ENCODE results near the gene TMEM163.
"Not testable (repeated sequence)": the region's sequence is repeated elsewhere in the genome, so short reads cannot be mapped to it uniquely, and the experiment has no call there.

The TMEM163 gene

DNA sequence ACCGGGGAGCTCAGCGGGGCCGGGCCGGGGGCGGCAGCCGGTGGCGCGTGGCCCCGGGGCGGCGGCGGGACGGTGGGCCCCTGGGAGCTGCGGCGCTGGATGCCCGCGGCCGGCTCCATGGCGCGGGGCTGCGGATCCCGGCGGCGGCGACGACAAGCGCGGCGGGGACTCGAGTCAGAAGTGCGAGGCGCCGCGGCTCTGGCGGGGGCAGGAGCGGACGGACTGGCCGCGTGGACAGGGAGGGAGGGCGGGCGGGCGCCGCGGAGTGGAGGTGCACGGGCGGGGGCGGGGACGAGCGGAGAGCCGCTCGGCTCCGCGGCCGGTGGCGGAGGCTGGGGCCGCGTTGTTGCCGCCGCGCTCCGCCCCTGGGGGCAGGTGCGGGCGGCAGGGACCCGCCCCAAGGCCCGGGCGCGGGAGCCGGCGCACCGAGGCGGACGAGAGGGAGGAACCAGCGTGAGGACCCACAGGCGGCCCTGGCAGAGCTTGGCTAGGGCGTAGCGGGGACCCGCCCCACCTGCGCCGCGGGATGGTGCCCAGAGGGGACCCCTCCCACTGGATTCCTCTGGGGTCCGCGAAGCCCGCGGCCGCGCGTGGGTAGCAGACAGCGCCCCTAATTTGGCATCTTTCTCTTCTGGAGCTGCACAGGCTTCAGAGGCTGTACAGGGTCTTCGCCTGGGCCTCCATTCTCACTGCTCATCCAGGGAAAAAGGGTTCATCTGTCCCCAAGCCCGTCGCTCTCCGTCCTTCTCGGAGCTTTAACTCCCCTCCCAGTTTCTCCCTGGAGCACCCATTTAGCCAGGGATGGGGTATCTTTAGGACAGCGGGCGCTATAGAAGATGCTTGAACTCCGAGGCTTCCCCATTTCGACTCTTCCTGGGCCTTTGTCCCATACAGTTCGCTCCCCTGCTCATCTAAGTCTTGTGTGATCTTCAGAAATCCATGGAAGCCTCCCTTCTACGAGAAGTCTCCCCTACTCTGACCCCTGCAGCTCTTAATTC, at the start of gene TMEM163:
Gene TMEM163 (minus strand): TSS at position 184 of the 998 bp plus-strand sequence.
- peak; percentile 42 for DNase-seq

DNA sequence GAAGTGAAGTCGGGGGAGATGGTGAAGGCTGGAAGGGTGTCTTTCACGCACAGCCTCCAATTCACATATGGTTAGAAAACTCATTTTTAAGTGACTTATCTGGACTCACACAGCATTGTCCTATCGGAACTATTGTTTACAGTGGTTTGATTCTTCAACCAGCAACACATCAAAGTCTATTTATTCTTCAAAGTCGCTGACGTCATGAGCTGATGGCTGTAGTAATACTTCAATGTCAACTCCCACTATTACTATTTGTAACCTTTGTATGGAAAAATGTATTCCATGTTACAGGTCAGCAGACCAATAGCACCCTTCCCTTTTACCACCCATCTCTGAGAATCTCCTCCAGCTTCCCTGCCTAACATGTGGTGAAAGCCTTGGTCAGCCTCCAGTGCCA, 47.8 kb upstream of the TMEM163 start:
- no peak for DNase-seq

DNA sequence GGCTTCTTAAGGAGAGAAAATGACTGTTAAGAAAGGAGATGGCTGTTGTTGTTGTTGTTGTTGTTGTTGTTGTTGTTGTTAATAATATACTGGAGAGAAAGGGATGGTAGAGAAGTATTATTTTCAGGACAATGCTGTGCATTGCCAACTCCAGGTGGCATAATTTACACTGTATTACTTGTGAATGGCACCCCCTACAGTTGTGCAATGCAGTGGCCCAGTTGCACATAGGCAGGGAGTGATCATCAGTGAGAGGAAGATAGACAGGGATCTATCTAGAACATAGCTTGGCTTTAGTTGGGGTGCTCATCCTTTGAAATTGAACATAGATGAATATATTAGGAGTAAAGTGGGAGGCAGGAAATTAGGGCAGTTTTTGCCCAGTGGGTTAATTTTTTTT, 47.2 kb upstream of the TMEM163 start:
- DNase-seq, result no peak

DNA sequence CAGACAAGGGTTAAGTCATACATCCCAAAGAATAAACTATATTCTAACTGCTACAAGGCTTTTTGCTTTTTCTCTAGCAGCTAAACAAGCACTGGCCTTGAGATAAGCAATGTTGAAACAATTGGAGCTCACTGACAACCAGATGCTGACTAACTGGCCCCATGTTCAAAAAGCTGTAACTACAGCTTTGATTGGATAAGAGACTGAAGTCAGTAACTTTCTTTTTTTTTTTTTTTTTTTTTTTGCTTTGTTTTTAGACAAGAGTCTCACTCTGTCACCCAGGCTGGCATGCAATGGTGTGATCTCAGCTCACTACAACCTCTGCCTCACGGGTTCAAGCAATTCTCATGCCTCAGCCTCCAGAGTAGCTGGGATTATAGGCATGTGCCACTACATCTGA, 45.4 kb upstream of the TMEM163 start:
- no peak for DNase-seq

DNA sequence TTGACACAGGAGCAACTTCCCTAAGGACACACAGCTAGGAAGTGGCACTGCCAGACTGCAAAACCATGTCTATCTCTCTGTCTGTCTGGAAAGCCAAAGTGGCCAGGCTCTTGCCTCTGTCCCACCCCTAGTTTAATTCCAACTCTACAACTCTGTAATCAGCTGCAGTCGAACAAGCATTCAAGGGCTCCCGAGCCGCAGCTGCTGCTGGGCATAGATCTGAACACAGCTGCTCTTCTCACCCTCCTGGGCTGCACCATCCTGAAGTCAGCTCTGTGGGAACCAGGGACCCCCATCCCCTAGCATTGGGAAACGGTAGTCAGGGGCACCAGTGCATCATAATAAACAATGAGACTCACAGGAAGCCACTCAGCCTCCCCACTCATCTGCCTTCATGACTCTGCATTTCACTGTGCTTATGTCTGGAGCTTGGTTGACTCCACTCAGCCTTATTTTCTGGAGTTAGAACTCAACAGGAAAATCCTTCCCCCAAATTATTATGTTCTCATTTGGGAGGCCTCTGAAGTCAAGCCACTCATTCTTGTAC, 44.4 kb upstream of the TMEM163 start:
- no peak for DNase-seq

DNA sequence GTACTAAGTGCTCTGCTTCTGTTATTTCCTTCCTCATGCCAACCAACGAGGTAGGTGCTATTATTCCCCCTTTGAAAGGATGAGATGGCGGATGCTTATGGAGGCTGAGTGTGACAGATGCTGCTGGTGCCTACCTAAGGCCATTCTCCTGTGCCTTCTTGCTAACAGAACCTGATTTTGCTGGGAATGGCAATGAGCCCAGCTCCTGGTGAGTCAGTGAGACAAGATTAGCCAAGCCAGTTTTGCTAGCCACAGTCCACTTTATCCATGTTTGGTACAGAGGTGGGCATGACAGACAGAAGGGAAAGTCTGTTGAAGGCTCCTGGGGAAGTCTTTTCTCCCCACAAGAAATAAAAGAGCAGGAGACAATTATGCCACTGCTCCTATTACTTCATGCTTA, 43.7 kb upstream of the TMEM163 start:
- no peak for DNase-seq

DNA sequence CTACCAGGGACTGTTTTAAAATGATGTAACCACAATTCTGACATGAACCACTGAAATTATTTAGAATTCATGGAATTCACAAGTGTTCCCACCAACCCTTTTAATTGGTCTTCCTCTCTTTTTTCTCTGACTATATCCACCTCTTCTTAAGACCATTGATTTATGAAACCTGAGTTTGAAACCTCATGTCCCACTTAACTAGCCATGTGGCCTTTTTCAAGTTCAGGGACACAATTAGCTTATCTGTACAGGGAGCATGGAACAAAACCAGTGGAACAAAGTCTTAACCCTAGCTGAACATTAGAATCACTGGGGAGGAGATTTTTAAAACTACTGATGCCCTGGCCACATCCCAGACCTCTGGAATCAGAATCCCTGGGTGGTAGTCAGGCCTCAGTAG, 41.6 kb upstream of the TMEM163 start:
- no peak for DNase-seq

DNA sequence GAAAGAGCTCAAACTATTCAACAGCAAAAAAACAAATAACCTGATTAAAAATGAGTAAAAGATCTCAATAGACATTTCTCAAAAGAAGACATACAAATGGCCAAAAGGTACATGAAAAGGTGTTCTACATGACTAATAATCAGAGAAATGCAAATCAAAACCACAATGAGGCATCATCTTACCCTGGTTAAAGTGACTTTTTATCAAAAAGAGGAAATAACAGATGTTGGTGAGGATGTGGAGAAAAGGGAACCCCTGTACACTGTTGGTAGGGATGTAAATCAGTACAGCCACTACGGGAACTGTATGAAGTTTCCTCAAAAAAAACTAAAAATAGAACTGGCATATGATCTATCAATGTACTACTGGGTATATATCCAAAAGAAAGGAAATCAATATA, 39.8 kb upstream of the TMEM163 start:
- DNase-seq, result no peak

DNA sequence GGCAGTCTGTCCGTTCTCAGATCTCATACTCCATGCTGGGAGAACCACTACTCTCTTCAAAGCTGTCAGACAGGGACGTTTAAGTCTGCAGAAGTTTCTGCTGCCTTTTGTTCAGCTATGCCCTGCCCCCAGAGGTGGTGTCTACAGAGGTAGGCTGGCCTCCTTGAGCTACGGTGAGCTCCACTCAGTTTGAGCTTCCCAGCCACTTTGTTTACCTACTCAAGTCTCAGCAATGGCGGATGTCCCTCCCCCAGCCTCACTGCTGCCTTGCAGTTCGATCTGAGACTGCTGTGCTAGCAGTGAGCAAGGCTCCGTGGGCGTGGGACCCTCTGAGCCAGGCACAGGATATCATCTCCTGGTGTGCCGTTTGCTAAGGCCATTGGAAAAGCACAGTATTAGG, 33.2 kb upstream of the TMEM163 start:
- not testable (repeated sequence) for DNase-seq

DNA sequence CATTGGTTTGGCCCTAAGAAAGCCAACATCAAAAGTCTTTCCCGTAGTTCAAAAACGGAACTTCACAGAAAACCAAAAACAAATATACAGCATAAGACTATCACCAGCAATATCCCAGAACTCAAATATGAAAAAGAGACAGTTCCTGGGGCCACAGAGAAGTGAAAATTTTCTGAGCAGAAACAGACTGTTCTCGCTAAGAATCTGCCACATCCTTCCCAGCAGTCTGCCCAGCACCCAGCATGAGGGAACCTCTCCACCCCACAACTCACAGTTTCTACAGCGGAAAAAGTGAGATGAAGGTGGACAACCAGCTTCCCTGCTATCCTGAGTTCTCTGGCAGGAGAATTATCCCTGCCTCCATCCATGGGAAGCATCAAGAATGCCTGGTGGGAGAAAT, 26.7 kb upstream of the TMEM163 start:
- DNase-seq, result no peak

DNA sequence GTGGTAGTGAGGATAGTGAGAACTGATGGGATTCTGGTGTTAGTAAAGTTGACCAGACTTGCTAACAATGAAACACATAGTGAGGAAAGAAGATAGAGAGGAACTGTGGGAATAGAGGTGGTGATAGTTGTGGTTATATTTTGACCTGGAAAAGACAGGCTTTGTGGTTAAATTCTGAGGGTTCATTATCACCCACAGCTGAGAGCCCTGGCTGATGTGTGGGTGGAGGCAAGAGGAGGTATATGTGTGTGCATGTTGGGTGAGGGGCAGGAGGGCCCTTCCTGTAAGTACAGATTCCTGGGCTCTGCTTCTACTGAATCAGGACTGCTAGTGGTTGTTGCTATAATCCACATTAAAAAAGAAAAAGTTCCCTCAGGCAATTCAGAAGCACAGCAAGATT, 26.2 kb upstream of the TMEM163 start:
- DNase-seq, result no peak

DNA sequence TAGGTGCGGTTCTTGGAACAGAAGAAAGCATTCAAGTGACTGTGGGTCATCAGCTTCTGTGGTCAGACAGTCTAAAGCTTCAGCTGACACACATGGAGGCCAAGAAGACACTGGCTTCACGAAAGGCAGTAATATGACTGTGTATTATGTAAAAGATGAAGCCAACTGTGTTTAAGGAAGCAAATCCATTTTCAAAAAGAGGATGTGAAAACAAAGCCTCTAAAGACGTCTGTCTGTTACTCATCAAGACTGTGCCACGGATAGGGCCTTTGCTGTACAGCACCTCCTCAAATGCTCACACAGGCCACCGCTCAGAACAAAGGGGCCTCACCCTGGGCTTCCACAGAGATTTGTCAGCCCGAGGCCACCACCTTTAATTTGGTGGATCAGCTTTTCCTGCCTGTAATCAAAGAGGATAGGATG, 21.1 kb upstream of the TMEM163 start:
- DNase-seq, result no peak

DNA sequence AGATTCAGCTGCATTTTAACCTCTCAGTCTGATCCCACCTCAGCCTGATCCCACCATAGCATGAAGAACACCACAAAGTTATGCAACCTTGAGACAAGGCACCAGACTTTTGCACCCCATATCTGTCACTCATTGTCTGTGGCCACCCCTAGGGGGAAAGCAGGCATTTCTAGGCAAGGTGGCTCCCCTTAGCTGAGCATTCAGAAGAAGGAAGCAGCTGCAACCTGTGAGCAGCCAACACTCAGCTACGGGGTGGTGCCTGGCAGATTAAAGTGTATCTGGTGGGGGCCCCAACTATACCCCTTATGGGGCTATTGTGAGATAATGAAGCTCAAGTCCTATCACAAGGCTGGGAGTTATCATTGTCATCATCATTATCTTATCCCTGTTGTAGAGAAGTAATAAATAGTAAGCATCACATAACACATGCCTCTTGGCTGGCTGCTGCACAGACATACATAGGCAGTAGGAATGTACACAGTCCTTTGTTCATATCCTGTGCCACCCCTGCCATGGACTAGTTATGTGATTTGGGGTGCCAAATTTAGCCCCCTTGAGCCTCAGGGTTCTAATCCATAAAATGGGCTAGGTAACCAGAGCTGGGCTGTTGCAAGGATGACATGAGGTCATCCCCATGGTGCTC, 20.6 kb upstream of the TMEM163 start:
- no peak for DNase-seq

DNA sequence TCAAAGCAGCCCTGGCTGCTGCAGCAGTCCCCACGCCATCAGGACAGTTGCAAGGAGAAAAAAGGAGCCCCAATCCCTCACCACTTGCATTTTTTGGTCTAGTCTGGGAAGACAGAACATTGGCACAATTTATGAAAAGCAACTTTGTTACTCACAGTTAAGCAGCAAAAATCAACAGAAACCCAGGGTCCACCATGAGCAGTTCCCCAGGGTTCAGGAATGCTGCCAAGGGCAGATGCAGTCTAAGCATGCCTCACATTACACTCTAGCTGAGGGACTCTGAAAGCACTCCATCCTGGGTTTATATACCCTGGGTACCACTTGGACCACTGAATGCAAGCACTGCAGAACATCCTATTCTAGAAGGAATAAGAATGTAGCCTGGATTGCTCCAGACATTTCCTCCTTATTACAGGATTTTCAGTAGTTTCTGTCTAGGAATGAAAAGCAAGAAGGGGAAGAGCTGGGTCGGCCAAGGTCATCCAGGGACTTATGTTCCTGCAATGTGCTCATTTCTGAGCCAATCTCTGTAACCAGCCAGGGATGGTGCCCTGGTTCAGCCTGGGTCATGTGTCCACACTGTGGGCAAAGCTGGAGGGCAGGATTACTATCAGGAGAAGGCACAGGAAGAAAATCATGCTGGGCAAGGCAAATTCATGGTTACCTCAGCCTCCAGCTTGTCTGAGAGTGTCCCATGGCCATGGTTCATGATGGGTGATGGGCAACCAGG, 19.5 kb upstream of the TMEM163 start:
- no peak for DNase-seq

DNA sequence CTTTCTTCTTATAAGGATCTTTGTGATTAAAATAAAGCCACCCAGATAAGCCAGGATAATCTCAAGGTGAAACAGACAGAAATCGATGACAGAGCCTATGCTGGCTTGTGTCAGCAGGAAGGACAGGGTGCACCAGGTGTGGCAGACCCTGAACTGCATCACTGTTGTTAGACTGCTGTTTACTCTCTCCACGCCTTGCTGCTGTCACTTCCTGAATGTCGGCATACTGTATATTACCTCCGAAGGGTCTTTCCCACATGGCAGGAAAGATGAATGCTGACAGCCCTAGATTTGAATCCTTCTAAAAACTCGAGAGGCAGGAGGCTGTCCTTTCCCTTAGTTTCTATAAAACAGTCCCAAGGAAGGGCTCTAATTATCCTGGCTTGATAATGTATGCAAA, 18.9 kb upstream of the TMEM163 start:
- no peak for DNase-seq

DNA sequence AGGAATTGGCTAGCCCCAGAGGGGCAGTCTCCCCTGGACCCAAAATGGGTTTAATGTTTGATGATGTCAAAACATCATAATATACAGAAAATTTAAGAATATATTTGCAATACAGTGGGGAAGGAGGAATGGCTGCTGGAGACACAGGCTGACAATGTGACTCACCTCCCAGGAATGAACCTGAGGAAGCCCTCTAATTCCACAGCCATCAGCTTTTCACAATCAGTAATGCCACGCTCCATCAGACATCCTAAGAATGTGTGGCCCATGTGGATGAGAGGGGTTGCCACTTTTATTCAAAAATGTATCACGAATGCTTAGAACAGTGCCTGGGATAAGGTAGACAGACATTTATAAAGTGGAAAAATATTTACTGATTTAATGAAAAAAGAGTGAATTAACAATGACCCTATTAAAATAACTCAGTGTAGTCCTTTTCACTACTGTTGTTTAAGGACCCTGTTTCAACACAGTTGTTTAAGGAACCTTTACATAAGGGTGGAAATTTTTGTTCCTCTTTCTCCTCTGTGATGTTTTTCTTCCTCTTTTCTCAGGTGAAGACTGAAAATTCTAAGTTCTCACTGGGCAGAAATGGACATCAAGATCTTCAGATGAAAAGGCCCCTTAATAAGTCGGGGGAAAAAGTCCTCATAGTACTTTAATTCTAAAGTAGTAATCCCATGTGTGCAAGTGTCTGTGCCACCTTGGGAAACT, 17.5 kb upstream of the TMEM163 start:
- no peak for DNase-seq

DNA sequence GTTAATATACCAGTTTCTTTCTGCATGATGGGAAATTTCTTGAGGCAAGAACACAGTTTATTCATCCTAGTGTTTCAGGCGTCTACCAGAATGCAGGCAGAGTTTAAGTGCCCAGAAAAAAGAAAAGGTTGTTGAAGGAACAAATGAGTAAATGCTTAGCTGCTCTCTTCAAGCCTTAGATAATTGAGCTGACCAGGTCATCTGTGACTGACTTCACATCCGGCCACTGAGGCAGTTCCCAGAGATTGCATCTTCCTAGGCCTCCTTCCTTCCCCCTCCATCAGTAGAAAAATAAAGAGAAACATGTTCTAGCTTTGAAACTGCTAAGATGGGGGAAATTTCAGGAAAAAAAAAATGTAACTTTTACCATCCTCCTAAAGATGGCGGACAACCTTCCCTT, 9.4 kb upstream of the TMEM163 start:
- no peak for DNase-seq

DNA sequence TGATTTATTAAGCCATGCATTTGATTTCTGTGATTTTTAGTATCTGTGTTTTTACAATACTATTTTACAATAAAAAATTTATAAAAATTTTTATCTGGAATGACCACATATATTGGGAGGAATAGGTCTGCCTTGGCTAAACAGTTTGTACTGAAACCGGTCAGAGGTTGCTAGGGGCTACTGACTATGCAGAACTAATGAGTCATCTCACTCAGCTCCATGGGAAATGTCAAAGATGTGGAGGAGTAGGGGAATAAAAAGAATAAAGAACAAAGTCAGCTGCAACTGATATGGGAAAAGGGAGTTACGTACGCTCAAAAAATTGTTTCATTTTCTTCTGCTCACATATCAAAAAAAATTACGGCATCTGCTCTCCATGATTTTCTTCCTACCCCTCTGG, 8.6 kb upstream of the TMEM163 start:
- no peak for DNase-seq

DNA sequence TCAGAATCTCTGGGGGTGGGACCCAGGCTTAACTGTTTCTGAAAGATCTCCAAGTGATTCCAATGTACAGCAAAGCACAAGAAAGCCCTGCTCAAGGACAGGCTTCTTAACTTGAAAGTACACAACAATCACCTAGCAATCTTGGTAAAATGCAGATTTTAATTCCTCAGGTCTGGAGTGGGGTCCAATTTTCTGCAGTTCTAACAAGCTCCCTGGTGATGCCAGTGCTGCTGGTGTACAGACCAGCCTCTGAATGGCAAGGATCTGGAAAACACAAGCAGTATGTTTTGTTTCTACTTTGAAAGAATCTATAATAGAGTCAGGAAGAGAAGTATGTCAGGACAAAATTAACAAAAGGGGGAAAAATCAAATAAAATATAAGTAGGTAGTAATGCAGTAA, 7.8 kb upstream of the TMEM163 start:
- no peak for DNase-seq

DNA sequence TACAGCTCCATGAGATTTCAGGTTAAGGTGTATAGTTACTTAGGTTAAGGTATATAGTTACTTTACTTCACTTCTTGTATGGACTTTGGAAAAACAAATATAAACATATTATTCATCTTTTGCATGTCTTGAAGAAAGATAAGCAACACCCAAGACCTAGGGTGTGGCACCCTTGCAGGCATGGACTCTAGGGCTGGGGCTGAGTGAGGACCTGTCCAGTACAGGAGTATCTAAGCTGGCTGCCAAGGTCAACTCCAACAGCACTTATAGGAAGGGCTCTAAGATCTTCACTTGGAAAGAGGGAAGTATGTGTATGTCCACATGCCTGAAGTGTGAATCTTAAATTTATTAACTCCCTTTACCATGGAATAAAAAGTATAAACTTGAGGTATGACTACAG, 7.1 kb upstream of the TMEM163 start:
- DNase-seq, result no peak

DNA sequence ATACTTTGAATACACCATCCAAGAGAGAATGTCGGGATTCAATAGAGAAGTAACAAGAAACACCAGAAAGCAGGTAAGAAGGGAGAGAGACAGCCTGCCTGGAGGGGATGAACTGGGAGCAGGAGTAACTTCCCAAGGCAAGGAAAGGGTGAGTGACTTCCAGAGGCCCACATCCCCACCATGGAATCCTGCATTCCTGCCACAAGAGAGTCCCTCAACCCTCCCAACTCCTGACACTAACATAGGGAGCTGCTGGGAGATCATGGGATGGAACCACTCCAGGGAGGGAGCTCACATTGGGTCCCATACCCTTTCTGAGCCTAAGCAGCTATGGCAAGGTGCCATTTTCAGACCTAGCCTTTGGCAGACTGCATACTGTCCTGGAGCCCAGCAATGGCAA, 5.5 kb upstream of the TMEM163 start:
- DNase-seq, result no peak

DNA sequence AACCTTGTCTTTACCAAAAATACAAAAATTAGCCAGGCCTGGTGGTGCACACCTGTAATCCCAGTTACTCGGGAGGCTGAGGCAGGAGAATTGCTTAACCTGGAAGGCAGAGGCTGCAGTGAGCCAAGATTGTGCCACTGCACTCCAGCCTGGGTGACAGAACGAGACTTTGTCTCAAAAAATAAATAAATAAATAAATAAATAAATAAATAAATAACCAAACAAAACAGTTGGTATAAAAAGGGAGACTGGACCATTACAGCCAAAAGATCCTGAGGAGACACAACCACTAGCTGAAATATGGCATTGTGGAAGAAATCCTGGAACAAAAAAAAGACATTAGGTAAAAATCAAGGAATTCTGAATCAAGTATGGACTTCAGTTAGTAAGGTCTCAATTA, 4.9 kb upstream of the TMEM163 start:
- DNase-seq, result not testable (repeated sequence)

DNA sequence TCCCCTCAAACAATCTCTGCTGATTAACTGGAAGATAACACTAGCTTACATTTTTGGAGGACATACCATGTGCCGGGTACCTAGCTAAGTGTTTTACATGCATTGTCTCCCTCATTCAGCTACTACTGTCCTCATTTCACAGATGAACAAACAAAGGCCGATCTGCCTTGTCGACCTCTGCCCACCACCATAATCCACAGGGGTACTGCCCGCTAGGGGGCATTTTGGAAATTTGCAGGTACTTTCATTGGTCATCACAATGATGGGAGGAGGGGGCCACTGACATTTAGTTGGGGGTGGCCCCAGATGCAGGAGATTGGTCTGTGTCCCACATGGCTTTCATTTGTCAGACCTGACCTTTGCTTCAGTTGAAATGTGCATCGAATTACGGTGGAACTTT, 3.9 kb upstream of the TMEM163 start:
- no peak for DNase-seq
